GM23338 (cell line): ENCODE data around the gene CRACDL. TPM values are rescaled to one million over a fixed set of nuclear protein-coding genes. Genes with fewer than 3 reads are reported as not detected.

Experiments used
- ATAC-seq: fragments of 200-7000 bp; cut with Tn5 transposase; 3 replicates; pipeline ENCODE4 v1.9.1; 2020
- DNase-seq: peaks from one replicate; pipeline ENCODE4 v3.0.0-alpha.2; 2015; ENCODE audit warnings: low spot score
- H2AFZ ChIP-seq: fragments of 200-600 bp; sonication (generic); 2 replicates; pipeline ENCODE4 v1.8.0; 2016; ENCODE audit warnings: antibody characterized with exemption, mild to moderate bottlenecking, moderate library complexity
- H3F3A ChIP-seq: fragments of 200-600 bp; sonication (generic); replicated peaks from 2 replicates; pipeline ENCODE4 v1.8.0; 2017; ENCODE audit warnings: antibody characterized with exemption, mixed run types, low read depth
- H3K27ac ChIP-seq: fragments of 200-600 bp; sonication (generic); 2 replicates; pipeline ENCODE4 v1.6.1; 2016; ENCODE audit warnings: low read depth
- H3K27me3 ChIP-seq: fragments of 200-600 bp; sonication (generic); 2 replicates; pipeline ENCODE4 v1.8.0; 2016; ENCODE audit warnings: mild to moderate bottlenecking, mixed run types, moderate library complexity; ENCODE audit not compliant: insufficient read depth
- H3K36me3 ChIP-seq: fragments of 200-600 bp; sonication (generic); 2 replicates; pipeline ENCODE4 v1.8.0; 2016; ENCODE audit warnings: mild to moderate bottlenecking; ENCODE audit not compliant: insufficient read depth
- H3K4me1 ChIP-seq: fragments of 200-600 bp; sonication (generic); 2 replicates; pipeline ENCODE4 v1.8.0; 2016; ENCODE audit warnings: mild to moderate bottlenecking, moderate library complexity; ENCODE audit not compliant: insufficient read depth
- H3K4me2 ChIP-seq: fragments of 200-600 bp; sonication (generic); 2 replicates; pipeline ENCODE4 v1.7.1; 2017; ENCODE audit warnings: mixed run types
- H3K4me3 ChIP-seq: fragments of 200-600 bp; sonication (generic); 2 replicates; pipeline ENCODE4 v1.6.1; 2016; ENCODE audit warnings: mixed run types
- H3K79me2 ChIP-seq: fragments of 200-600 bp; sonication (generic); replicated peaks from 2 replicates; pipeline ENCODE4 v1.8.0; 2017; ENCODE audit warnings: mild to moderate bottlenecking; ENCODE audit not compliant: insufficient read depth
- H3K9me2 ChIP-seq: fragments of 200-600 bp; sonication (generic); 2 replicates; pipeline ENCODE4 v1.8.0; 2017; ENCODE audit not compliant: insufficient read depth
- H4K20me1 ChIP-seq: fragments of 200-600 bp; sonication (generic); replicated peaks from 2 replicates; pipeline ENCODE4 v1.8.0; 2017; ENCODE audit warnings: mild to moderate bottlenecking; ENCODE audit not compliant: insufficient read depth
- H3K27ac Mint-ChIP-seq: 2 replicates; pipeline ENCODE4 v1.8.0; 2020; ENCODE audit warnings: inconsistent platforms, mild to moderate bottlenecking, moderate library complexity, mixed read lengths
- H3K27me3 Mint-ChIP-seq: 3 replicates; pipeline ENCODE4 v1.8.0; 2022; ENCODE audit warnings: low read depth, mild to moderate bottlenecking, moderate library complexity, mixed read lengths, inconsistent platforms; ENCODE audit not compliant: insufficient read depth, poor library complexity
- H3K36me3 Mint-ChIP-seq: 3 replicates; pipeline ENCODE4 v1.8.0; 2021; ENCODE audit warnings: low read depth, mild to moderate bottlenecking, inconsistent platforms, moderate library complexity, mixed read lengths
- H3K4me1 Mint-ChIP-seq: 3 replicates; pipeline ENCODE4 v1.8.0; 2020; ENCODE audit warnings: mild to moderate bottlenecking, inconsistent platforms, mixed read lengths
- H3K4me3 Mint-ChIP-seq: 3 replicates; pipeline ENCODE4 v1.8.0; 2021; ENCODE audit warnings: moderate library complexity, mild to moderate bottlenecking, inconsistent platforms, mixed read lengths
- H3K9me3 Mint-ChIP-seq: 3 replicates; pipeline ENCODE4 v1.8.0; 2020; ENCODE audit warnings: moderate library complexity, mild to moderate bottlenecking, inconsistent platforms, mixed read lengths
- CREB1 ChIP-seq: fragments of 250-450 bp; sonication (Bioruptor Pico); IDR thresholded peaks from 2 replicates; pipeline ENCODE4 v1.5.0; 2020; ENCODE audit warnings: low read depth, mild to moderate bottlenecking, moderate library complexity
- EZH2 ChIP-seq: fragments of 200-600 bp; sonication (generic); IDR thresholded peaks from one replicate; pipeline ENCODE4 v1.8.0; 2017; ENCODE audit warnings: antibody characterized with exemption, mild to moderate bottlenecking, low read depth; ENCODE audit not compliant: unreplicated experiment
- EZH2phosphoT487 ChIP-seq: fragments of 200-600 bp; sonication (generic); IDR thresholded peaks from one replicate; pipeline ENCODE4 v1.8.1; 2018; ENCODE audit warnings: antibody characterized with exemption; ENCODE audit not compliant: unreplicated experiment
- NANOG ChIP-seq: IDR thresholded peaks from 2 replicates; pipeline ENCODE4 v1.6.1; 2016; ENCODE audit warnings: antibody characterized with exemption, borderline replicate concordance
- REST ChIP-seq: IDR thresholded peaks from one replicate; pipeline ENCODE4 v1.6.1; 2018; ENCODE audit warnings: antibody characterized with exemption; ENCODE audit not compliant: unreplicated experiment
- STAT1 ChIP-seq: IDR thresholded peaks from one replicate; pipeline ENCODE4 v1.6.1; 2016; ENCODE audit warnings: antibody characterized with exemption; ENCODE audit not compliant: unreplicated experiment
- ZNF114 ChIP-seq: fragments of 250-450 bp; sonication (Bioruptor Pico); IDR thresholded peaks from 2 replicates; pipeline ENCODE4 v1.5.0; 2020; ENCODE audit warnings: mild to moderate bottlenecking, moderate library complexity
- ZNF331 ChIP-seq: fragments of 250-450 bp; sonication (Bioruptor Pico); IDR thresholded peaks from 2 replicates; pipeline ENCODE4 v1.5.0; 2020; ENCODE audit warnings: low read depth, mild to moderate bottlenecking, moderate library complexity
- polyA plus RNA-seq: library from polyadenylated mRNA; unstranded; fragments of >200 nt; fragmentation: Nextera tagmentation; extraction: Ambion mirVana; gene quantifications from 2 replicates; pipeline ENCODE4 v1.2.1, GENCODE V29; 2016
- total RNA-seq: library from RNA; depleted of rRNA; stranded (reverse); fragments of >200 nt; shearing (Covaris generic); gene quantifications from 2 replicates; pipeline ENCODE4 v1.2.3, GENCODE V29; 2014
- TF ChIP-seq, protein P1 (sequence below): fragments of 250-450 bp; sonication (Bioruptor Pico); IDR thresholded peaks from 2 replicates; pipeline ENCODE4 v1.5.0; 2020; ENCODE audit warnings: mild to moderate bottlenecking, moderate library complexity

Gene CRACDL
- total and polyA plus RNA-seq, 2 experiments from 2014 or later = 0.14 to 0.16 TPM

DNA sequence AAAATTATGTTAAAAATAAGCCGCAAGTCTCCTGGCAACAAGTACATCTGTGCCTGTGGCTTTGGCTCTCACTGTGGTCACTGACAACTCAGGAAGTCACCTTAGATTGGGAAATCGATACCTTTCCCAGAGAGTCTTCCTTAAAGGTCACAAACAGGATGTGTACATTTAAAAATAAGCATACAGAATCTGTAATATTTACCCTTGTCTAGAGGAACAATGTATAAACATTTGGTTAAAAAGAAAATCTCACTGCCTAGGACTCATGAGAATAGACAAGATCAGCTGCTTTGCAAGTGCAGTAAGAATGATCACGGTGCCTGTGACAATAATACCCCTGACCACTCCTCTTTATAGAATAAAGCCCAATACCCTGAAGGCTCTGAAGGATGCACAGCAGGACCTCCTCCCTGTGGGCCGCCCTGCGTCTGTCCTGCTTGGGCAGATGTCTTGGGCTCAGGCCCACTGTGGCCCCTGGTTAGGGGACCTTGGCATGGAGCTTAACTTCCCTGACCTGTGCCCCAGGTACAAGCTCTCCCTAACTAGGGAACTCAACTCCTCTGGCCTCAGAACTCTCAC lies 107.1 kb downstream of the CRACDL start (continued):
- TF ChIP-seq REST = no peak

- Histone ChIP-seq H4K20me1 (no peaks in the 10 kb centered on the region), H3K9me2 (no peaks in the 10 kb centered on the region), H3F3A (no peaks in the 10 kb centered on the region), H3K27me3 (peaks cover 16% of the 10 kb centered on the region), H3K4me2 (no peak overlapping the region), H3K4me3 (no peak overlapping the region), H3K4me1 (0 out of 2 replicates have a peak, but pooled peaks cover 2% of the 10 kb centered on the region), H2AFZ (no peak overlapping the region), H3K36me3 (no peaks in the 10 kb centered on the region), H3K79me2 (no peaks in the 10 kb centered on the region), H3K27ac (no peak overlapping the region)
- peaks cover 17% of the 10 kb centered on the region for H3K27me3 Mint-ChIP-seq
- H3K27ac Mint-ChIP-seq = no peak overlapping the region
- no peaks in the 10 kb centered on the region; the same call in 2 of the 3 replicates for H3K4me1 Mint-ChIP-seq
- DNase-seq (no peak), ATAC-seq (no peak)
- no peaks in the 10 kb centered on the region for H3K36me3 Mint-ChIP-seq
- H3K4me3 Mint-ChIP-seq = no peak overlapping the region
- 0 out of 3 replicates have a peak, but pooled peaks cover 1% of the 10 kb centered on the region for H3K9me3 Mint-ChIP-seq
- TF ChIP-seq EZH2 (no peak), REST (no peak), ZNF331 (CRISPR knock-in tag) (no peak), STAT1 (no peak), NANOG (no peak), ZNF114 (CRISPR knock-in tag) (no peak), CREB1 (no peak), EZH2phosphoT487 (no peak)
- TF ChIP-seq, protein P1, sequence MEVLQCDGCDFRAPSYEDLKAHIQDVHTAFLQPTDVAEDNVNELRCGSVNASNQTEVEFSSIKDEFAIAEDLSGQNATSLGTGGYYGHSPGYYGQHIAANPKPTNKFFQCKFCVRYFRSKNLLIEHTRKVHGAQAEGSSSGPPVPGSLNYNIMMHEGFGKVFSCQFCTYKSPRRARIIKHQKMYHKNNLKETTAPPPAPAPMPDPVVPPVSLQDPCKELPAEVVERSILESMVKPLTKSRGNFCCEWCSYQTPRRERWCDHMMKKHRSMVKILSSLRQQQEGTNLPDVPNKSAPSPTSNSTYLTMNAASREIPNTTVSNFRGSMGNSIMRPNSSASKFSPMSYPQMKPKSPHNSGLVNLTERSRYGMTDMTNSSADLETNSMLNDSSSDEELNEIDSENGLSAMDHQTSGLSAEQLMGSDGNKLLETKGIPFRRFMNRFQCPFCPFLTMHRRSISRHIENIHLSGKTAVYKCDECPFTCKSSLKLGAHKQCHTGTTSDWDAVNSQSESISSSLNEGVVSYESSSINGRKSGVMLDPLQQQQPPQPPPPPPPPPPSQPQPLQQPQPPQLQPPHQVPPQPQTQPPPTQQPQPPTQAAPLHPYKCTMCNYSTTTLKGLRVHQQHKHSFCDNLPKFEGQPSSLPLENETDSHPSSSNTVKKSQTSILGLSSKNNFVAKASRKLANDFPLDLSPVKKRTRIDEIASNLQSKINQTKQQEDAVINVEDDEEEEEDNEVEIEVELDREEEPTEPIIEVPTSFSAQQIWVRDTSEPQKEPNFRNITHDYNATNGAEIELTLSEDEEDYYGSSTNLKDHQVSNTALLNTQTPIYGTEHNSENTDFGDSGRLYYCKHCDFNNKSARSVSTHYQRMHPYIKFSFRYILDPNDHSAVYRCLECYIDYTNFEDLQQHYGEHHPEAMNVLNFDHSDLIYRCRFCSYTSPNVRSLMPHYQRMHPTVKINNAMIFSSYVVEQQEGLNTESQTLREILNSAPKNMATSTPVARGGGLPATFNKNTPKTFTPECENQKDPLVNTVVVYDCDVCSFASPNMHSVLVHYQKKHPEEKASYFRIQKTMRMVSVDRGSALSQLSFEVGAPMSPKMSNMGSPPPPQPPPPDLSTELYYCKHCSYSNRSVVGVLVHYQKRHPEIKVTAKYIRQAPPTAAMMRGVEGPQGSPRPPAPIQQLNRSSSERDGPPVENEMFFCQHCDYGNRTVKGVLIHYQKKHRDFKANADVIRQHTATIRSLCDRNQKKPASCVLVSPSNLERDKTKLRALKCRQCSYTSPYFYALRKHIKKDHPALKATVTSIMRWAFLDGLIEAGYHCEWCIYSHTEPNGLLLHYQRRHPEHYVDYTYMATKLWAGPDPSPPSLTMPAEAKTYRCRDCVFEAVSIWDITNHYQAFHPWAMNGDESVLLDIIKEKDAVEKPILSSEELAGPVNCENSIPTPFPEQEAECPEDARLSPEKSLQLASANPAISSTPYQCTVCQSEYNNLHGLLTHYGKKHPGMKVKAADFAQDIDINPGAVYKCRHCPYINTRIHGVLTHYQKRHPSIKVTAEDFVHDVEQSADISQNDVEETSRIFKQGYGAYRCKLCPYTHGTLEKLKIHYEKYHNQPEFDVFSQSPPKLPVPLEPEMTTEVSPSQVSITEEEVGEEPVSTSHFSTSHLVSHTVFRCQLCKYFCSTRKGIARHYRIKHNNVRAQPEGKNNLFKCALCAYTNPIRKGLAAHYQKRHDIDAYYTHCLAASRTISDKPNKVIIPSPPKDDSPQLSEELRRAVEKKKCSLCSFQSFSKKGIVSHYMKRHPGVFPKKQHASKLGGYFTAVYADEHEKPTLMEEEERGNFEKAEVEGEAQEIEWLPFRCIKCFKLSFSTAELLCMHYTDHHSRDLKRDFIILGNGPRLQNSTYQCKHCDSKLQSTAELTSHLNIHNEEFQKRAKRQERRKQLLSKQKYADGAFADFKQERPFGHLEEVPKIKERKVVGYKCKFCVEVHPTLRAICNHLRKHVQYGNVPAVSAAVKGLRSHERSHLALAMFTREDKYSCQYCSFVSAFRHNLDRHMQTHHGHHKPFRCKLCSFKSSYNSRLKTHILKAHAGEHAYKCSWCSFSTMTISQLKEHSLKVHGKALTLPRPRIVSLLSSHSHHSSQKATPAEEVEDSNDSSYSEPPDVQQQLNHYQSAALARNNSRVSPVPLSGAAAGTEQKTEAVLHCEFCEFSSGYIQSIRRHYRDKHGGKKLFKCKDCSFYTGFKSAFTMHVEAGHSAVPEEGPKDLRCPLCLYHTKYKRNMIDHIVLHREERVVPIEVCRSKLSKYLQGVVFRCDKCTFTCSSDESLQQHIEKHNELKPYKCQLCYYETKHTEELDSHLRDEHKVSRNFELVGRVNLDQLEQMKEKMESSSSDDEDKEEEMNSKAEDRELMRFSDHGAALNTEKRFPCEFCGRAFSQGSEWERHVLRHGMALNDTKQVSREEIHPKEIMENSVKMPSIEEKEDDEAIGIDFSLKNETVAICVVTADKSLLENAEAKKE (CRISPR knock-in tag) = no peak
Measured at GRCh38 chr2:98828369-98828744, 107.7 kb downstream of the CRACDL start.
